ENCODE results near the gene STAG1.

DNA sequence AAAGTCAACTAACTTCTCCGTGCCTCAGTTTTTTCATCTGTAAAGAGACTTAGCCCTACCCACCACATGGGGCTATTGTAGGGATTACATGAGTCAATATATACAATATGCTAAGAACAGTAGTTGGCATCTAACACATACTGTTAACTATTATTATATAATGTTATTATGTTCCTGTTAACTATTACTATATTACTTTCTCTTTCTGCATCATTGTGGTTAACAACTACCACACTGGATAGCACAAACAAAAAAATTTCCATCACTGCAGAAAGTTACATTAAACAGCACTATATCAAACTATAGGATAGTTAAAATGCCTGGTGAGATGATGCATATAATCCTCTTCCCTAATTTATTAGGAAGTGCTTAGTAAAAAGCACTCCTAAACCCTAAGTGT lies 23.7 kb downstream of the STAG1 start:
- TF ChIP-seq, protein P1, sequence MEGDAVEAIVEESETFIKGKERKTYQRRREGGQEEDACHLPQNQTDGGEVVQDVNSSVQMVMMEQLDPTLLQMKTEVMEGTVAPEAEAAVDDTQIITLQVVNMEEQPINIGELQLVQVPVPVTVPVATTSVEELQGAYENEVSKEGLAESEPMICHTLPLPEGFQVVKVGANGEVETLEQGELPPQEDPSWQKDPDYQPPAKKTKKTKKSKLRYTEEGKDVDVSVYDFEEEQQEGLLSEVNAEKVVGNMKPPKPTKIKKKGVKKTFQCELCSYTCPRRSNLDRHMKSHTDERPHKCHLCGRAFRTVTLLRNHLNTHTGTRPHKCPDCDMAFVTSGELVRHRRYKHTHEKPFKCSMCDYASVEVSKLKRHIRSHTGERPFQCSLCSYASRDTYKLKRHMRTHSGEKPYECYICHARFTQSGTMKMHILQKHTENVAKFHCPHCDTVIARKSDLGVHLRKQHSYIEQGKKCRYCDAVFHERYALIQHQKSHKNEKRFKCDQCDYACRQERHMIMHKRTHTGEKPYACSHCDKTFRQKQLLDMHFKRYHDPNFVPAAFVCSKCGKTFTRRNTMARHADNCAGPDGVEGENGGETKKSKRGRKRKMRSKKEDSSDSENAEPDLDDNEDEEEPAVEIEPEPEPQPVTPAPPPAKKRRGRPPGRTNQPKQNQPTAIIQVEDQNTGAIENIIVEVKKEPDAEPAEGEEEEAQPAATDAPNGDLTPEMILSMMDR (IDR thresholded peaks at IDR 0.05; ENCODE audit: insufficient read depth, low read length, poor library complexity, severe bottlenecking): no peak
- no peak for TF ChIP-seq EZH2phosphoT487 (conservative IDR thresholded peaks at IDR 0.05; ENCODE audit: low read length)

Data from SU-DHL-6 (cell line).